VCaP (cell line): ENCODE measurements around the gene ANAPC10.

ENCODE experiments used
- H3K27ac ChIP-seq: fragments of 450-650 bp; 2 replicates; pipeline ENCODE4 v1.5.1; 2017
- TF ChIP-seq, protein P1 (sequence below): fragments of 450-650 bp; conservative IDR thresholded peaks from 2 replicates; pipeline ENCODE4 v1.5.1; 2017; ENCODE audit warnings: mild to moderate bottlenecking, moderate library complexity

The ANAPC10 gene, protein sequence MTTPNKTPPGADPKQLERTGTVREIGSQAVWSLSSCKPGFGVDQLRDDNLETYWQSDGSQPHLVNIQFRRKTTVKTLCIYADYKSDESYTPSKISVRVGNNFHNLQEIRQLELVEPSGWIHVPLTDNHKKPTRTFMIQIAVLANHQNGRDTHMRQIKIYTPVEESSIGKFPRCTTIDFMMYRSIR

GRCh38 chr4:145097821-145098674 is at the start of gene ANAPC10, which contains the start of gene ABCE1:
ANAPC10 (minus strand) TSS chr4:145098196; CDS start chr4:145096099, 2,097 bp downstream.
ABCE1 (plus strand) TSS chr4:145098311; CDS start chr4:145104413, 6,102 bp downstream.
- TF ChIP-seq, protein P1, sequence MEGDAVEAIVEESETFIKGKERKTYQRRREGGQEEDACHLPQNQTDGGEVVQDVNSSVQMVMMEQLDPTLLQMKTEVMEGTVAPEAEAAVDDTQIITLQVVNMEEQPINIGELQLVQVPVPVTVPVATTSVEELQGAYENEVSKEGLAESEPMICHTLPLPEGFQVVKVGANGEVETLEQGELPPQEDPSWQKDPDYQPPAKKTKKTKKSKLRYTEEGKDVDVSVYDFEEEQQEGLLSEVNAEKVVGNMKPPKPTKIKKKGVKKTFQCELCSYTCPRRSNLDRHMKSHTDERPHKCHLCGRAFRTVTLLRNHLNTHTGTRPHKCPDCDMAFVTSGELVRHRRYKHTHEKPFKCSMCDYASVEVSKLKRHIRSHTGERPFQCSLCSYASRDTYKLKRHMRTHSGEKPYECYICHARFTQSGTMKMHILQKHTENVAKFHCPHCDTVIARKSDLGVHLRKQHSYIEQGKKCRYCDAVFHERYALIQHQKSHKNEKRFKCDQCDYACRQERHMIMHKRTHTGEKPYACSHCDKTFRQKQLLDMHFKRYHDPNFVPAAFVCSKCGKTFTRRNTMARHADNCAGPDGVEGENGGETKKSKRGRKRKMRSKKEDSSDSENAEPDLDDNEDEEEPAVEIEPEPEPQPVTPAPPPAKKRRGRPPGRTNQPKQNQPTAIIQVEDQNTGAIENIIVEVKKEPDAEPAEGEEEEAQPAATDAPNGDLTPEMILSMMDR: peak; percentile 50; the same call in 1 of the 2 replicates
- peak within 1 kb of the TSS; percentile 86 for H3K27ac ChIP-seq

- peak overlapping the region; percentile 16; the same call in 1 of the 2 replicates for H3K27ac ChIP-seq
These were observed 38.2 kb upstream of the ANAPC10 start for GRCh38 chr4:145136219-145136618.

DNA sequence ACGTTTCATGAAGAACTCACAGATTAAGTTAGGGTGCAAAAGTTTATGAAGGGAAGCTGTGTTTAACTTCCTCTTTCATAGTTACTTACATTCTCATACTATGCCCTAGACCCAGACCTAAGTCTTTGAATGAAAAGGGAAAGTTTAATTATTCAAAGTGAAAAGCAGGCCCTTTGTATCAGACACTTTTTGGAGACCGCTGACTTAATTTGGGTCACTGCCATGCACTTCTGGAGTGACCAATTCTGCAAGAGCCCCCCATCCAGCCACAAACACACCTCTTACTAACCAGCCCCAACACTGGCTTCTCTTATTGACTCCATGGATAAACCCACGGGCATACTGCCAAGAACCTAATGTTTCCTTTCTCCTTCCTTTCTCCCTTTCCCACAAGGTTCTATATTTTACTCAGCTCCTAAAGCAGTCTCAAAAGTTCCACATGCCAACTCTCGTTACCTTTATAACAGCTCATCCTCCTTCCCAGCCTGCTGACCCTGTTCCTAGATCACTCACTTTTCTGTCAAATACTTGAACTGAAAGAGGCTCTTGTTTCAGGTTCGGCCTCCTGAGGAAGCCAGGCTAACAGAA is 34.6 kb upstream of the ANAPC10 start:
- TF ChIP-seq, protein P1: no peak
- H3K27ac ChIP-seq: no peak overlapping the region

DNA sequence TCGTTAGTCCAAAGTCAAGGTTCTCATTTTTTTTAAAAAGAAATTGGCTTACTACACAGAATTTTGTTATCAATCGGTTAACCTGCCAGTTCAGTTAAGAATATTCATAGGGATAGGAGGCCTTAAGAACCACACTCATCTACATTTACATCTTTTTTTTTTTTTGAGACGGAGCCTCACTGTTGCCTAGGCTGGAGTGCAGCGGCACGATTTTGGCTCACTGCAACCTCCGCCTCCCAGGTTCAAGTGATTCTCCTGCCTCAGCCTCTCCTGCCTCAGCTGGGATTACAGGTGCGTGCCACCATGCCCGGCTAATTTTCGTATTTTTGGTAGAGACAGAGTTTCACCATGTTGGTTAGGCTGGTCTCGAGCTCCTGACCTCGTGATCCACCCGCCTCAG is 33.9 kb upstream of the ANAPC10 start:
- H3K27ac ChIP-seq: no peak overlapping the region

DNA sequence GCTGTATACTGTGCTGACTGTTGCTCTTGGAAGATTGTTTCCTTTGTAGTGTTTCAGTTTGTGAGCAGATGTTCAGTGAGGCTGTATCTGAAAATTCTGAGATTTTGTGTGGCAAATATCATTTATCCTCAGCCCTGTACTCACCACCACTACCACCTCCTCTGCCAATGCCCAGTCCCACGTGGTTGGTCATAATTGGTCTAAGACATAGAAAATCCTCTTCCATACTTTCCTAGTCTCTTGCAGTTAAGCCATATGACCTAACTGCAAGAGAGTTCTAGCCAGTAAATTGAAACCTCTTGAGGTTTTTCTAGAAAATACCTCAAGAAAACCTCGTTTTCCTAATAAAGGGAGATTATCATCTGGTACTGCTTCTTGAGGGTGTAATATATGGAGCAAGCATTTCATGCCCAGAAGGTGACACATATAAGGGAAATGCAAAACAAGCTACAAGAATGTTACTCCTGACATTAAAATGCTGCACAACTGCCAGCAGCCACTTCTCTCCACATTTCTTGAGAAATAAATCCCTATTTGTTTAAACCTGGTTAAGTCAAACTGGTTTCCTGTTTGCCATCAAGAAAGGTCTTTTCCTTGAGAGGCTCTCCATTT is 32.9 kb upstream of the ANAPC10 start:
- H3K27ac ChIP-seq: no peak overlapping the region
- TF ChIP-seq, protein P1: no peak

More for the DNA sequence above, 33.9 kb upstream of the ANAPC10 start:
- TF ChIP-seq, protein P1: no peak

DNA sequence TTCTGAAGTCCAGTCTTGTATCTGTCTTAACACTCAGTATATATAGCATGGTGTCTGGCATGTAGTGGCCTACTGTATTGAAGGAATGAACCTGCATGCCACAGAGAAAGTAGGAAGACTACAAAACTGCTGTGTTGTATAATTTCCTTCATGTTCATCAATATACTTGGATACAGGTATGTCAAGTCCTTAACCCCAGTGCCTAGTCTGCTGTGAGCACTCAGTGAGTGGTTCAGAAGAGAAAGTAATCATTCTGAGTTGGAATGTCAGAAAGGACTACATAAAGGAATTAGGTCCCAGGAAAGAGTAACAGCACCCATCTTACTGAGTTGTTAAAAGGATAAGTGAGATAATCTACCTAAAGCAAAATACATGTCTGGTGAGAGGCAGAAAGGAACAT is 32.1 kb upstream of the ANAPC10 start:
- no peak overlapping the region for H3K27ac ChIP-seq
- TF ChIP-seq, protein P1: no peak

DNA sequence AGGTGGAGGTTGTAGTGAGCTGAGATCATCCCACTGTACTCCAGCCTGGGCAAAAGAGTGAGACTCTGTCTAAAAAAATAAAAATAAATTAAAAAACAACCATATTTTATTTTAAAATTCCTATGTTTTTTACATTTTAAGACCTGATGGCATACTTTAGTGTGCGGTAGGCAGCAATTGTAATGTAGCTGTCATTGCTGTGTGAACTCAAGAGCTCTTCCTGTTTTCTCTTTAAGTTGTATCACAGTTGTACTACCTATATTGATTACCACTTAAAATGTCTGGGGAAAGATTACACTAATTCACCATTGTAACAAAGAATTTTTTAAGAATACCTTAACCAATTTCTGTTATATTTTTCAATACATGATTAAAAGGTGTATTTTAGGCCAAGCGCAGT is 27.4 kb upstream of the ANAPC10 start:
- TF ChIP-seq, protein P1: no peak
- no peak overlapping the region for H3K27ac ChIP-seq
